Stimulated activated CD8-positive, alpha-beta memory T cell treated with anti-CD3 and anti-CD28 coated beads, Interleukin-7, amount 100 ng/mL, for 4 hours (primary cell): ENCODE results near the gene FAM240B.

Source experiments
- DNase-seq, 2 donors: peaks; one replicate each; pipeline ENCODE4 v3.0.0-alpha.2; 2020; ENCODE audit warnings: low read depth in 2 of 2

Gene FAM240B

DNA sequence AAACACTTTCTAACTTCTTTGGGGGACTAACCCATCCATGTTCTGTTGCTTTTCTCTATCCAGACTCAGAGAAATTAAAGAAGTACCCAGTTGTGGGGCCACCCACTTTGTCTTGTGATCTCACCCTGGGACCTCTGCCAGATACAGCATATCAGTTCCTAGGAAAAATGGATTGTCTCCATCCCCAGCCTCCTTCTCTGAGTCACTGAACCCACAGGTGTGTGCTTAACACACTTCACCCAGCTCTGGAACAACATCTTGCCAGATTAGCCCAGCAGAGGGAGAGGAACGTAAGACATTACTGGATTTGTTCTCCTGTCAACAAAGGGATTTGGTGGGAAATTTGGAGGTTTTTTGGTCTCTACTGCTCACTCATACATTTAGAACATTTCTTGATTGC is 19.2 kb downstream of the FAM240B start:
- DNase-seq = no peak

DNA sequence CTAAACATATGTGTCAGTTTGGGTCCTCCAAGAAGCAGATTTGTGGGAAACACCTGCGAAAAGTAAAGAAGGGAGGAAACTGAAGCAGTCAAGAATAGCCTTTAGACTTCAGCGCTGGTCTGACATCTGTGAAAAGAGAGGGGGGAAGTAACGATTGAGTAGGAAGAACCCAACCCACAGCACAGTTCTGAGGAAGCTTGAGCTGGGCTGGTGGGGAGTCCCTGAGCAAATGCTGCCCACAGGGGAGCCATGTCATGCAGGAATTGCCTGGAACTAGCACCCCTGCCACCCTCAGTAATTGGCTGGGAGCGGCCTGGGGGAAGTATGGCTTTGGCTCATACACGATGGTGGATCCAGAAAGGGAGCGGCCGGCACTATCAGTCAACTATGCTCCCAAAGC is 20.6 kb downstream of the FAM240B start:
- no peak for DNase-seq

DNA sequence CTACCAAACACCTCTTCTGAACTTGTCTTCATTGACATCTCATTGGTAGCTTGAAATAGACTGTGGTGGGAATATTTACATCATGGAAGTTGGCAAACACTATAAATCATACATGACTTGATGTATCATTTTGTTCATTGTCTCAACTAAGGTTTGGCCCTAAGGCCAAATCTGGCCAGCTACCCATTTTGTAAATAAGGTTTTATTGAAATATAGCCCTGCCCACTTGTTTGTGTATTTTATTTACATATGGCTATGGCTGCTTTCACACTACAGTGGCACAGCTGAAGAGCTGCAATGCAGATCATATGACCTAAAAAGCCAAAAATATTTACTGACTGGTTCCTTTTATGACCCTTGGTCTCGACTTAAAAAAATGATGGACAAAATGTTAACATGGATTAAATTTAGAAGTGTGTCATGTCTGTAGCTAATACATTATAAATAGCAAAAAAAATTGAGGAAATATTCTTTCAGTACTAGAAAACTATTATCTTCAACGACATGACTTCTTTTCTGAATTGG is 22.1 kb downstream of the FAM240B start:
- no peak for DNase-seq

DNA sequence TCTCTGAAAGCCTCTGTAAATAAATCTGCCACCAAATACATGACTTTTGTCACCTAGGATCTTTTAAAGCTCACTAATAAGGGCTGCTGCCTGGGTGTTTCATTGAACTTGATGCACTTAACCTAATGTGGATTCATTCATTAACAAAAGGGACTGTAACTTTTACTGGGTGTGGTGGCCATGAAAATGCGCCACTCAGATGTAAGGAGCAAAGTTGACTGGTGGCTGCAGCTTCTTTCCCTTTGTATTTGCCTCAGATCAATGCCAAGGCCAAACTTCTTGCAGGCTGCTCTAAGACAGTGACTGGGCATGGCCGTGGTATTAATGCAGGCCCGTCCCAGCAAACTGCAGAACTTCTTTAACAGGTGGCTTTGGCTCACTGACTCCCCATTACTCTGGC is 22.9 kb downstream of the FAM240B start:
- DNase-seq = no peak

DNA sequence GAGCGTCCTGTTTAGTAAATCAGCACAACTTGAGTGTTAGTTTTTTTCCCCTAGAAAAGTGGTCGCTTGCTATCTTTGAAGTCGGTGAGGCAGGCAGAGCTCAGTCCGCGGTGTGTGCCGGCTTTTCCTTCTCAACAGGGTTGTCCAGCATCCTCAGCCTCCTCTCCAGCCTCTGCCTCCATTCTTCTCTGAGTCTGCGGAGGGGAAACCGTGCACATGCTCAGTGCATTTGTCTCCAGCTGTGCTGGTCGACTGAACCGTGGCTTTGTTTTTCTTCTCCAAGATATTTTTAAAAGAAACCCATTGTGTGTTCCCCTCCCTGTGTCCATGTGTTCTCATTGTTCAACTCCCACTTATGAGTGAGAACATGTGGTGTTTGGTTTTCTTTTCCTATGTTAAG is 25.3 kb downstream of the FAM240B start:
- DNase-seq = no peak

DNA sequence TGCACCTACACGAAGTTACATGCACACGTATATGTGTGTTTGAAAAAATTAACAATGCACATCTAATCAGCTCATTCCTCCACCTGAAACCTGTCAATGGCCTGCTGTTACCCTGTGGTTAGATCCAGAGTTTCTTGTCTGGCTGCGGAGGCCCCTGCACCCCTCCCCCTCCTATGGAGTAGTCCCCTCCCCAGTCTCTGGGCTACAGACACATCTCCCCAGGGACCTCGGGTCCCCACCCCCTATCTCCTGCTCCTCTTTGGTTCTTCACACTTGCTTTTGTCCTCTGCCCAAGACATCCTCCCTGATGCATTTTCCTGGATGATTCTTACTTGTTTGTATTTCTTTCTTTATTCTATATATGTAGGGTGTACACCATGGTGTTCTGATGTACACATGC is 27.2 kb downstream of the FAM240B start:
- no peak for DNase-seq

DNA sequence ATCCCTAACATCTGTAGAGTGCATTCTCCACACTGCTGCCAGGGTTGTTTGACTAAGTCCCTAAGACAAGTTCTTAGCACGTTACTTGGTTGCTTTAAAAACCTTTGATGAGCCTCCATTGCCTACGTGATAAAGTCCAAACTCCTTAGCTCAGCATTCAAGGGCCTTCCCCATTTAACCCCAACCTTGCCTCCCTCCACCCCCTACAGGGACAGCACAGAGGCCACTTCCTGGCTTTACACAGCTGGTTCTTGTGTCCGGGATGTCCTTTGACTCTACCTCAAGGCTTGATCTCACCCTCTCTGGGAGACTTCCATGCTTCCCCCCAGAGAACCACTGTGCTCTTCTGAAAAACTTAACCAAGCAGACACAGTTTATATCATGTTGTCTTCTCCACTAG is 29.4 kb downstream of the FAM240B start:
- no peak for DNase-seq

DNA sequence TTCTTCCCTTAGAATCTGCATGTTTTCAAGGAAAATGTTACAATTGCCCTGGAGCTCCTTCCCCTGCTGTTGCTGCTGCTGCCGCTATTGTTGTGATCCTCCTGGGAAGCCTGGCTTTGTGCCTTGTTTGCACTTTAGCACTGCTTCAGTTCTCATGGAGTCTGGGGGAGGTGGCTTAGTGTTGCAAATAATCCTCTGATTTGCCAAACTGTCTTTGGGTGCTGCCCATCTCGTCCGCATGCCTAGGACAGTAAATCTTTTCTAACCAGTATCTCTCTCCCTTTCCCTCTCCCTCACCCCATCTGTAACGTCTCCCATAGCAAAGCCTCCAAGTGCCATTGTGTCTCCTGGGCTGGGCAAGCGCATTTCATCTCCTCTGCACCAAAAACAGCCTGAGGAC is 30.3 kb downstream of the FAM240B start:
- no peak for DNase-seq

DNA sequence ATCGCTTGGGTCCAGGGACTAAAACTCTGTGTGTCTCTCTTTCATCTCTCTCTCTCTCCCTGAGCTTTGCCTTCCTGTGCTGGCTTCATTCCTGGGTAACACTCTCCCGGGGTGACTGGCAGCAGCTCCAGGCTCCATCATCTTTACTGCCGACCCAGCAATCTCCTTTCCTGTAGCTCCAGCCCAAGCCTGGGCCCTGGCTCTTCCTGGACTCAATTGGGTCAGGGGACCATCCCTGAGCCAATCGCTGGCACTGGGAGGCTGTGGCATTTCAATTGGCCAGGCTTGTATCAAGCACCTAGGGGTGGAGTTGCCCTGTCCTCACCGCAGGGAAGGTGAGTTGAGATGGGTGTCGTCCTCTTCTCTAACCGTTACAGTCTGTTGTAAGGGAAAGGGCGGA is 31.9 kb downstream of the FAM240B start:
- DNase-seq = no peak

DNA sequence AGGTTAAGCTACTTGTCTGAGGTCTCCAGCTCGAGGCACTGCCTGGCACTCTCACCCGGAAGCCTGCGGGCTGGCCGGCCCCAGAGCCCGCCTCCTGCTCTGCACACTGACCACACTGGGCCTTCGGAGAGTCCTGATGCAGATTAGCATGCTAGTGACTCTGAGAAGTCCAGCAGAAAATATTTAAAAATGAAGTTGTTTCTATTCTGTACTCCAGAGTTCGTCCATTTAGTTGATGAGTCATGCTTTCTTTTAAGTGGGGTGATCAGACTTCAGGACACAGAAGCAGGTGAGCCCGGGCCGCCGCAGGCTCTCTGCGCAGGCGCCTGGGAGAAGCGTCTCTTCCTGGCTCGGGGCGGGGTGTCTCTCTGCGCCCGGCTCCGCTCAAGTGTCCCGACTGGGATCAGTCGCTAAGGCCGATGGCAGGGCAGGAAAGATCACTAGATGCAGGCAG is 32.5 kb downstream of the FAM240B start:
- DNase-seq = peak in 1 of 2 donors; percentile 7

DNA sequence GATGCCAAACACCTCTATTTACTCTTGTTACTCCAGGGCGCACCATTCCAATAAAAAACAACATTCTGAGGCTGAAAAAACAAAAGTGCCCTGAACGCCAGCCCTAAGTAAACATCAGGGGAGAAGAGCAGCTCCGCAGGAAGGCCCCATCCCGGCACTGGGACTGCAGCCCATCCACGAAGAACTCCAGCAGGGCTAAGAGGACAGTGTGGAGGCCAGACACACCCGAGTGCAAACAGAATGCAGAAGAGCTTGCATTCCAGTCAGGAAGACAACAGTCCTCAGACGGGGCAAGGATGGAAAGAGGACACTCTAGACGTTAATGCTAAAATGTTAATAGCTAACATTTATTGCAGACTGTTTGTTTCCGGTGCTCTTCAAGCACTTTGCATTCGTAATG is 33.0 kb downstream of the FAM240B start:
- no peak for DNase-seq

DNA sequence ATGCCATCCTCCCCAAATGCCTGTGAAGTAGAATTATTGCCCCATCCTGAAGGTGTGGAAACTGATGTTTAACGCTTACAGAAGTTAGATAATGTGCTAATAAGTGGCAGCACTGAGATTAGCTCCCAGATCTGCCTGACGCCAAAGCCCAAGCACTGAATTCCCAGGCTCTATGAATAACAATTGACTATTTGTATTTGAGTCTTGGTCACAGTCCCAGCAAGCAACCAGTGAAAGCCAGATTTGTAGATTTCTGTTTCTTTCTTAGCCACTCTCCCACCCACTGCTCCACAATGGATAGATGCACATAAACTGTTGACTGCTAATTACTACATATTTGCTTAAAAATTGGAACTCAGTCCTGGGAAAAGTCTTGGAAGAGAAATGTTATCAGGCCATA is 34.4 kb downstream of the FAM240B start:
- DNase-seq = no peak

DNA sequence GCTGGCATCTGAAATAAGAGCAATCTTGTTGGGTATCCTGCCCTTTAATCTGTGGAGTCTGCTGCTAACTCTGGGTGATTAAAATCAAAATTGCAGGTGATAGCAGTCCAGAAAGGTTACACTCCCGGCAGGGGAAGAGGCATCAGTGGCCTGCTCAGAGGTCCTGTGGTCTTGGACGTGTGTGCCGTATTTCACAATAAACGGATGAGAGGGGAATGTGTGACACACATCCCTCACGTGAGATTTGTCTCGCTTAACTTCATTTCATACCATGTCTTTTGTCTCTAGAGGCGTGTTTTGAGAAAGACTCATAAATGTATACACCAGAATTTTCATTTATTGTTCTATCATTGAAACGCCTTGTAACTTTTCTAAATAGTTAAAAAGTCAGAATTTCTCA is 36.6 kb downstream of the FAM240B start:
- no peak for DNase-seq

DNA sequence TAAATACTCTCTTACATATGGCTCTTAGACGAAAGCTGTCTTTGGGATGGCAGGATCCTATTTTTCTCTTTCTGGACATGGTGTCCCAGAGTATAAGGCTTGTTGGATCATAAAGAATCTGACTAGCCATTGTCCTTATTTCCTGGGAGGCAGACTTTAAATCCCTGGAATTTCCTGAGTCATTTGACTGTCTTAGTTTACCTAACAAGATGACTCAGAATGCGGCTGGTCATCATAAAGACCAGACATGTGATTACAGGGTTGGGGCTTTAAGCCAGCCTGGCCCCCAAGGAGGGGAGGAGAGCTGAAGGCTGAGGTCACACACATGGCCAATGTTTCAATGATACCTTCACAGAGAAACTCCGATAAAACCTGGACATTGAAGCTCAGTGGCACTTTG is 37.2 kb downstream of the FAM240B start:
- no peak for DNase-seq

DNA sequence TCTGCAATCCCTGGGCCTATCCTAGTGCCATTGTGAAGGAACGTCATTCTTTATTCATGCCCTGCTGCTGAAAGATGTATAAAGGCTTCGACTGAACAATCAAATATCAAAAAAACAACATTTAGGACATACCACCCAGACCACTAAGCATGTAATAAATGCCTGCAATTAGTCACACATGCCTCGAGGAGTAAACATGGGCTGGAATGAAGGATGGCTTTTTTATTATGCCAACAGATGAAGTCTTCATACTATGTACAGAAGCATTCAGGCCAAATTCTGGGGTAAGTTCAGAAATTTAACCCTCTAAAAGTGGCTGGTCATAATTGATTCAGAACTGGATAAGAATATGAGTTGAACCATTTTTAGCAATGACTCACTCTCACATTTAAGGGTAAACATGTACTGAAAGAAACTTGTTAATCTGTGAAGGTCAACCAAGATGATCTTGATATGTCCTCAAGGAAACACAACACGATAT is 38.1 kb downstream of the FAM240B start:
- no peak for DNase-seq

DNA sequence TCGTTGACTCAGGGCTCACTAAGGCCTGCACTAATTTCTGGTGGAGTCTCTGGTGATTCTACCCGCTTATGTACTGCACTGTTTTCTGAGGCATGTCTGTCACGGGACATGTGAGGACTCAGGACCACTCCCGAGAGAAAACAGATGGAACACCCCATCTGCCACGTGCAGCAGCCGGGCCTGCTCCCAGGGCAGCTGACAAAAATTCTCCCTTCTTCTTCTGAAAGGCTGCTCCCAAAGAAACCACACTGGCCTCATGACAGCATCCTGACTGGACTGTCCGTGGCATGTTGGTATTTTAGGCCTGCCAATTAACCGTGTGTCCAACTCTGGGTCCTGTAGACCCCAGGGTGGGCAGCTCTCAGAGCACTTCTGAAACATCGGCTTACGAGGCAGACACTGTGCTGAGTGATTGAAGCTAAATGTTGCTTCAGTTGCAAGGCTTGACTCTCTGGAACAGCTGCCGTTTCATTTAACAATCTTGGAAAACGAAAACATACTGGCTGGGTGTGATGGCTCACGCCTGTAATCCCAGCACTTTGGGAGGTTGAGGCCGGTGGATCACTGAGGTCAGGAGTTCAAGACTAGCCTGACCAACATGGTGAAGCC is 39.0 kb downstream of the FAM240B start:
- no peak for DNase-seq

DNA sequence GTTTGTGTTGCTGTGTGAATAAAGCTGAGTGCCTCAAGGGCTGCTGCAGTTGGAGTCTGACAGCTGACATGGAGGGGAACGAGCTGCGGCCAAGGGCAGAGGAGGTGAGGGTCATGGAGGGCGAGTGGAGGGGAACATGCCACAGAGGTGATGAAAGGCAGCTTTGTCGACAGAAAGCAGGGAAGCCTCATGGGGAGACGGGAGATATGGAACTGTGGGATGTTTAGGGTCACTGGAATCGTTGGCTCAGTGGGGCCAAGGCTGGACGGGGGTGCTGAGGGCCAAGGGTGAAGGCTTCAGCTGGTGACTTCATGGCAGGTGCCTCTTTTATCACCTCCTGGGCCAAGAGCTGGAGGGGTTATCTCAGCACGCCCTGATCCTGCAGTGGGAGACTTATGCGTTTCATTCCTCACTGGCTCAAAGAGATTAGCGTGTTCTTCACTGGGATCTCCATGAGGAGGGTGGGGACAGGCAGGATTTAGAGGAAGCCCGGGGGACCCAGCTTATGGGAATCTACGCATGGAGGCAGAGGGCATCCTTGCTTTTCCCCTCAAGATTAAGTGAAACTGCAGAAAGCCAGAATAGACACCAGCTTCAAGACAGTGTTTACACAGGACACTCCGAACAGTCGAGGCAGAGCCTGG is 42.2 kb downstream of the FAM240B start:
- no peak for DNase-seq

DNA sequence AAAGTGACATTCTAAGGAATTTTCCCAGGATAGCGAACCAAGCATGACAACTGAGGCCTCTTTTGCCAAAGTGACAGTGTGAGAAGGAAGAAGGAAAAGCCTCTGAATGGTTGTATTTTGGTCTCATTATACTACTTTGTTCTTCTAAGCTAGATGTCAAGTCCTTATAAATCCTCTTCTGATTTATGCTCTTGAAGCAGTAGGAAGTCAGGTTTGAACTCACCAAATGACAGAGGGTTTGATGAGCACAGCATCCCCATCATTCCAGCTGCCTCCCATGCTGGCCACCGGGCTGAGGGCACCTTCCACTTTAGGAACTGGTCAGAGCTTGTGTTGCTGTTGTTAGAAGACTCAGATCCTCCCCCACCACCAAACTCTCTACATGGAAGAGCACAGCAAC is 44.1 kb downstream of the FAM240B start:
- no peak for DNase-seq

DNA sequence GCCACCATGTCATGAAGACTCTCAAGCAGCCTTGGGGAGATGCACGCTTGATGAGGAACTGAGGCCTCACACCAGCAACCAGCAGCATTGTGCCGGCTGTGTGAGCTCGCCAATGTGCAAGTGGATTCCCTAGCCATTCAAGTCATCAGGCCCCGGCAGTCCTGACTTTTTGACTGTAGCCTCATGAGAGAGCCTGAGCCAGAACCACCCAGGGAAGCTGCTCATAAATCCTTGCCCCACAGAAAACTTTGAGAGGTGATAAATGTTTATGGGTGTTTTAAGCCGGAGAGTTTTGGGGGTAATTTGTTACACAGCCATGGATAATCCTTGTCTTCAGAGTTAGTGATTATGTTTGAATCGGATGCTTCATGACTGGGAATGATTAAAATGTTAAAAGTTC is 44.7 kb downstream of the FAM240B start:
- DNase-seq = no peak

DNA sequence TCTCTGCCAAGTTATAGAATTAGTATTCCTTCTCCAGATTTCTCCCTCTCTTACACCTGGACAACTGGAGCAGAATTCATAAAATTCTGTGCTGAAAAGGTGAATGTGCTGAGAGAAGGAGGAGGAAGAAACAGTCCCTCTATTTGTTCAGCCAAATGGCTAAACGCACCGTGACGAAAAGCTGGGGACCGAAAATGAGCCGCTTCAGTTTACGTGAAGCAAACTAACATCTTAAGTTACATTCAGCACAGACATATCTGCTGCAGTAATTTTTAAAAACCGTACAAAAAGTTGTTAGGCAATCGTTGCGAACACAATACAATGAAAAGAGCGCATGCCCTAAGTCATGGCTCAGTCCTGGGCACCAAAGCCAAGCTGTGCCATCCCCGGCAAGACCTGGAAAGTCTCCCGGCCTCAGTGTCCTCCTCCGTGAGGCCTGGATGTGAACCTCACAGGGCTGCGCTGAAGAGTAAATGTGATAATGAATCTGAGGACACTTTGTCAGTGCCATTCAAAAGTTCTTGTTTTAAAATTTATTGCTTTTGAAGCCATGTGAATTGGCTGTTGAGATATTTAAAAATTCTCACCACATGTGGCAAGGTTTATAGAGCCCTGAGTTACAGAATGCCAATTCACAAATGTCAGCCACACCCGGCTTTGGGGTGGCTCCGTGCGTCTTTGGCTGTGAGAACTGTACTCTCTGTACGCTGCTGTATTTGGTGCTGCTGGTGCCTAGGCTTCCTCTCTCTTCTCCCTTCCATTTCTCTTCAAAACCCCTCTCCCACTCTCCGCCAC is 46.3 kb downstream of the FAM240B start:
- DNase-seq = no peak

DNA sequence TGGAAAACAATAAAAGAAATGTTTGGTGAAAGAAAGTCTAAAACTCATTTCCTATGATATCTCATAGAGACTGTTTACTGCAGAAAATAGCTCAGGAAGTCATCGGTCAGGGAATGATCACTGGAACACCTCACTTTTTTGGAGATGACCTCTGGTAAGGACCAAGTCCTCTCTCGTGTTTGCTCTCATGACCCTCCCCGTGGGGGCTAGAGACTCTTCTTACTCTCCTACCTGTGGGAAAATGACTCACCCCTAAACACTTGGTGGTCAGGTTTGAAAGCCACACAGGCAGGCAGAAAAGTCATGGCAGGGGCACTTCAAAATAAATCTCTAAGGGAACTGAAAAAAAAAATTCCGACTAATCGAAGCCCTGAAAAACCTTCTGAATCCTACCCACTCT is 48.2 kb downstream of the FAM240B start:
- no peak for DNase-seq

DNA sequence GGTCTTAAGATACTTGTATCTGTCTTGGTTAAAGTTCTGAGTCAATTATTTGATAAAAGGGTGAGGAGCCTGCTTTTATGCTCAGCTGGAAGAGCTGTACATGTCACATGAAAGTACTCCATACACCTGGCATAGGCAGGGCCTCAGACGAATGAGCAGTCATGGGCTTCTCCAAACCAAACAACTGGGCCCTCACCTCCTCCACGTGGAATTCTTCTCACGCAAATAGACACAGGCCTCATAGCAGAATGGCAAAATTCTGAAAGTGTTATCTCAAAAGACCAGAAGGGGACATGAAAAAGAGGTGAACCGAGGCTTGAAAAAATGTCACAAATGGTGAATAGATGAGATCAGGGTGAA is 48.6 kb downstream of the FAM240B start:
- DNase-seq = no peak
